ENCODE results near the gene LRRN2. TPM values are rescaled to one million over a fixed set of nuclear protein-coding genes. Genes with fewer than 3 reads are reported as not detected.

The LRRN2 gene
- total RNA-seq, 1 donor from 2014 or later: 2.5 TPM

GRCh38 chr1:204621396-204621795 is 64.1 kb downstream of the LRRN2 start:
- no peak for DNase-seq
- no peak overlapping the region for H3K27ac ChIP-seq
- H3K36me3 ChIP-seq: no peaks in the 10 kb centered on the region
- H3K4me1 ChIP-seq: no peaks in the 10 kb centered on the region
- intact Hi-C loops (cut with DNase I): no loop called here
- no peak for TF ChIP-seq CTCF (IDR thresholded peaks at IDR 0.05)
- ATAC-seq: no peak
- H3K4me3 ChIP-seq: no peak overlapping the region
- no peaks in the 10 kb centered on the region for H3K27me3 ChIP-seq (ENCODE audit: low read depth)
- no peaks in the 10 kb centered on the region for H3K9me3 ChIP-seq

- ATAC-seq (no peak), DNase-seq (no peak)
- TF ChIP-seq CTCF (IDR thresholded peaks at IDR 0.05): no peak
- intact Hi-C loops (cut with DNase I): no loop called here
- Histone ChIP-seq H3K4me1 (no peaks in the 10 kb centered on the region), H3K27ac (no peak overlapping the region), H3K27me3 (ENCODE audit: low read depth) (no peaks in the 10 kb centered on the region), H3K9me3 (no peaks in the 10 kb centered on the region), H3K36me3 (no peaks in the 10 kb centered on the region), H3K4me3 (no peak overlapping the region)
These were observed 65.8 kb downstream of the LRRN2 start for GRCh38 chr1:204619721-204620120.

GRCh38 chr1:204618148-204618760 is 67.3 kb downstream of the LRRN2 start:
- H3K27me3 ChIP-seq (ENCODE audit: low read depth): no peaks in the 10 kb centered on the region
- no peak for DNase-seq
- H3K36me3 ChIP-seq: no peaks in the 10 kb centered on the region
- ATAC-seq: no peak
- TF ChIP-seq CTCF (IDR thresholded peaks at IDR 0.05): no peak
- H3K27ac ChIP-seq: no peak overlapping the region
- H3K4me3 ChIP-seq: no peak overlapping the region
- intact Hi-C loops (cut with DNase I): no loop called here
- H3K4me1 ChIP-seq: no peaks in the 10 kb centered on the region
- H3K9me3 ChIP-seq: no peaks in the 10 kb centered on the region

- DNase-seq (no peak), ATAC-seq (no peak)
- H3K4me3 ChIP-seq: no peak overlapping the region
- no peak overlapping the region for H3K27ac ChIP-seq
- intact Hi-C loops (cut with DNase I): no loop called here
- no peaks in the 10 kb centered on the region for H3K9me3 ChIP-seq
- no peak for TF ChIP-seq CTCF (IDR thresholded peaks at IDR 0.05)
- H3K4me1 ChIP-seq: no peaks in the 10 kb centered on the region
- no peaks in the 10 kb centered on the region for H3K27me3 ChIP-seq (ENCODE audit: low read depth)
- no peaks in the 10 kb centered on the region for H3K36me3 ChIP-seq
These were observed 68.0 kb downstream of the LRRN2 start for GRCh38 chr1:204617256-204618147.

- ATAC-seq (no peak), DNase-seq (no peak)
- Histone ChIP-seq H3K9me3 (no peaks in the 10 kb centered on the region), H3K27ac (no peak overlapping the region), H3K4me1 (no peaks in the 10 kb centered on the region), H3K4me3 (no peak overlapping the region), H3K27me3 (ENCODE audit: low read depth) (no peaks in the 10 kb centered on the region), H3K36me3 (no peaks in the 10 kb centered on the region)
- intact Hi-C loops (cut with DNase I): no loop called here
- TF ChIP-seq CTCF (IDR thresholded peaks at IDR 0.05): no peak
These were observed 68.9 kb downstream of the LRRN2 start for GRCh38 chr1:204616641-204617040.

Measured in lower lobe of right lung (tissue), 2 donors.